AG09309 (cell line): ENCODE data around the gene NDUFC1.

Experiments used
- DNase-seq: peaks from one replicate; pipeline ENCODE4 v3.0.0-alpha.2; 2010; ENCODE audit warnings: low read depth
- H3K4me3 ChIP-seq: 2 replicates; pipeline ENCODE4 v1.5.1; 2011; ENCODE audit warnings: mild to moderate bottlenecking, low read depth, low read length, moderate library complexity; ENCODE audit not compliant: control insufficient read depth
- TF ChIP-seq, protein P1 (sequence below): IDR thresholded peaks from 2 replicates; pipeline ENCODE4 v1.5.1; 2011; ENCODE audit warnings: mild to moderate bottlenecking, low read depth, low read length, inconsistent platforms; ENCODE audit not compliant: insufficient read depth, control insufficient read depth; ENCODE audit errors: missing control alignments

Gene NDUFC1

DNA sequence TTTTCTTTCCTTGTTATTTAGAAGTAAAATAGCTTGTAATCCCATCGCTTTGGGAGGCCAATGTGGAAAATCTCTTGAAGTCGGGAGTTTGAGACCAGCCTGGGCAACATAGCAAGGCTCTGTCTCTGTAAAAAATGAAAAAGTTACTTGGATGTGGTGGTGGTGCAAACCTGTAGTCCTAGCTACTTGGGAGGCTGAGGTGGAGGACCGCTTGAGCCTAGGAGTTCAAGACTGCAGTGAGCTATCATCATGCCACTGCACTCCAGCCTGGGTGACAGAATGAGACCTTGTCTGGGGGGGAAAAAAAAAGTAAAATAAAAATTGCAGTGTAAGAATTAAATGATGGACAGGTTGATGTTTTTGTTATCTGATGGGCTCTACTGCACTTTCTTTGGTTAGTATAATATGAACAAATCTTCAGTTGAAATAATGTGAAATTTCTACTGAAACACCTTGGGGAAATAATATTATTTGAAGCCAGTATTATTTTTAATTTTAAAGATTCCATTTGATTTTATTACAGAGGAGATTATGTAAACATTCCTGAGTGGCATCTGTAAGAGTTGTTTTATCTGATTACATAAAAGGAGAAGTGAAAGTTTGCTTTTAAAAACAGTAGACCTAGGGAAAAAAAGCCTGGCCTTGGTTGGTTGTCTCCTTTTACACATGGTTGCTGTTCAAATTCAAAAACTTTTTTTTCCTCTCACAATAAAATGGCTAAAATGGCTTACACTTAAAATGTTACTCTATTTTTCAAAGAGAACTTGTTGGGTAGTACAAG lies 10.5 kb upstream of the NDUFC1 start:
- DNase-seq = no peak
- H3K4me3 ChIP-seq = no peak overlapping the region
- TF ChIP-seq, protein P1, sequence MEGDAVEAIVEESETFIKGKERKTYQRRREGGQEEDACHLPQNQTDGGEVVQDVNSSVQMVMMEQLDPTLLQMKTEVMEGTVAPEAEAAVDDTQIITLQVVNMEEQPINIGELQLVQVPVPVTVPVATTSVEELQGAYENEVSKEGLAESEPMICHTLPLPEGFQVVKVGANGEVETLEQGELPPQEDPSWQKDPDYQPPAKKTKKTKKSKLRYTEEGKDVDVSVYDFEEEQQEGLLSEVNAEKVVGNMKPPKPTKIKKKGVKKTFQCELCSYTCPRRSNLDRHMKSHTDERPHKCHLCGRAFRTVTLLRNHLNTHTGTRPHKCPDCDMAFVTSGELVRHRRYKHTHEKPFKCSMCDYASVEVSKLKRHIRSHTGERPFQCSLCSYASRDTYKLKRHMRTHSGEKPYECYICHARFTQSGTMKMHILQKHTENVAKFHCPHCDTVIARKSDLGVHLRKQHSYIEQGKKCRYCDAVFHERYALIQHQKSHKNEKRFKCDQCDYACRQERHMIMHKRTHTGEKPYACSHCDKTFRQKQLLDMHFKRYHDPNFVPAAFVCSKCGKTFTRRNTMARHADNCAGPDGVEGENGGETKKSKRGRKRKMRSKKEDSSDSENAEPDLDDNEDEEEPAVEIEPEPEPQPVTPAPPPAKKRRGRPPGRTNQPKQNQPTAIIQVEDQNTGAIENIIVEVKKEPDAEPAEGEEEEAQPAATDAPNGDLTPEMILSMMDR = no peak

DNA sequence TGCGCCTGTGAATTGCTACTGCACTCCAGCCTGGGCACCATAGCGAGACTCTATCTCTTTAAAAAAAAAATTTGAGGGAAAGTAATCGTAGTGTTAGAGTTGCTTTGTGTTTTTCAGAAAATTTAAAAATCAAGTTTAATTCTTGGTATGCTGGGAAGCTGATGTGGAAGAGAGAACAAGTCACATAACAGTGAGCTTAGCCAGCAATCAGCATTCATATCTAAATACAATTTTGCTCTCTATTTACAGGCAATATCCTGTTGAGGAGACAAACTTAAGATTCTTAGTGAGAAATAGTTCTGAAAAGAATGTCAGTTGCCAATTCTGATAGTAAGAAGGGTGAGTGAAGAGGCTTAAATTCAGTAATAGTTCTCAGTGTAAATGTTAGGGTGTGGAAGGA lies 9.6 kb upstream of the NDUFC1 start:
- H3K4me3 ChIP-seq = no peak overlapping the region
- TF ChIP-seq, protein P1 = no peak
- DNase-seq = no peak

DNA sequence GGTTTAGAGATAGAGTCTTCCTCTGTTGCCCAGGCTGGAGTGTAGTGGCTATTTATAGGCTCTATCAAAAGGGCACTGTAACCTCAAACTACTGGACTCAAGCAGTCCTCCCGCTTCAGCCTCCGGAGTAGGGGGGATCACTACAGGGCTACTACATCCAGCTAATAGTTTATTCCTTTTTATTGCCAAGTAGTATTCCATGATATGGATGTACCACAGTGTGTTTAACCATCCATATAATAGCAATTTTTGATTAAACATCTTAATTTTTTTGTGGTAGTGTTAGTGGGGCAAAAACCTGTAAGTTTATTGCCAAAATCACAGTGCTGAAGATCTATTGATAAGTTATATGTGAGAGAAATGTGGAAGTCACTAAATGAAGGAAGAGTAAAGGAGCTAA lies 2.6 kb upstream of the NDUFC1 start:
- no peak for DNase-seq
- H3K4me3 ChIP-seq = no peak overlapping the region
- TF ChIP-seq, protein P1 = no peak

DNA sequence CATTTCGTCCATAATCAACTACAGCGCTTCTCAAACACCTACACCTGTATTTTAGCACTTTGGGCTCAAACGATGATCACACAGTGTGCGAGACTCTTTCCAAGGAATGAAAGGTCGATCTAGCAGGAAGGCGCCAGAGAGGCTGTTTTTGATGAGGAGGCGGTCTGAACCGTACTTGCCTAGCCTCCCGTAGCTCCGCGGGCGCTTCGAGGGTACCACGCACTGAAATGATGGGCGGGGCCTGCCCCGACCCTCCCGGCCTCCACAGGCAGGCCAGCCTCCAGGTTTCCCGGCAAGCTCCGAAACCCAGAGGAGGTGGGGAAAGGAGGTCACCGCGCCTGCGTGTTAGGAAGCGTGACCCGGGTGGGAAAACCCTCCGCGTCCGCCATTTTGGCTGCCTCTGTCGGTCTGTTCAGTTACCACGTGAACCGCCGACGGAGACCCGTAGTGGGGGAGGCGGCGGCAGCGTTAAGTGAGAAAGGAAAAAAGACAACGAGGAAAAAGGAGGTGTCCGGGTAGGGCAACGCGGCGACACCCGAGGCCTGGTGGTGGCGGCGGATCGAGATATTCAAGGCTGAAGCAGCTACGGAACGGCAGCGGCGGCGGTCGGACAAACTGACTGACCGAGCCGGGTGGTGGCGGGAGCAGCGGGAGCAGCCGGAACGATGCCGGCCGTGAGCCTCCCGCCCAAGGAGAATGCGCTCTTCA lies 1.0 kb downstream of the NDUFC1 start, which contains the start of gene NAA15:
NAA15 (plus strand) TSS at position 393 of the 708 bp plus-strand sequence; CDS start at position 666, 273 bp downstream.
- H3K4me3 ChIP-seq = peak within 1 kb of the TSS; percentile 72
- TF ChIP-seq, protein P1 = no peak
- peak; percentile 83 for DNase-seq

DNA sequence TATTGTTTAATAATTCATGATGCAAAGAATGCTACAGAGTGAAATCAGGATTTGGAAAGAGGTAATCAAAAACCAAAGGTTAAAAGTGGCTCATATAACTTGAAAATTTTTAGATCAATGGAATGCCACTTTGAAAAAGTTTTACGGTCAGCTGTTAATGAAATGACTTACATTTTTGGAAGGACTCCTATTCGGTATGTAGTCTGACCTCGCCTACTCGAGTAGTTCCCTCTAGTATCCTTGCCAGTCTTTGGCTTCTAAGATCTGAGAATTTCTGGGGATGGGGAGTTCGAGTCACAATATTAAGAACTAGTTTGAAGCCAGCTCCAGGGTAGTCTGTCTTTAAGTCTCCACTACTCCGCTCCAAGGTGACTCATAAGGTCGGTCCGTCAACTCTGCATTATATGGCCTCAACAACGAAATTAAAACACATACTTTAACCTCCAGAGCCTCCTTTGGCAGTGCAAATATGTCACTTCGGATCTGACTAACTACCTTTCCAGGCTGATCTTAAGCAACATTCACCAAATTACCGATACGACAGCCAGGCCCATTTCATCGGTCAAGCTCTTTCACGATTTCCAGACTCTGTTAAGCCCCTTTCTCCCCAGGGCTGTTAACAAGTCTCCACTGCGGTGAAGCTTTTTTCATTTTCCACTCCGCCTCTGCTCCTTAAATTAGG lies 1.7 kb downstream of the NDUFC1 start:
- no peak for DNase-seq
- TF ChIP-seq, protein P1 = no peak
- peak overlapping the region; percentile 72 for H3K4me3 ChIP-seq

DNA sequence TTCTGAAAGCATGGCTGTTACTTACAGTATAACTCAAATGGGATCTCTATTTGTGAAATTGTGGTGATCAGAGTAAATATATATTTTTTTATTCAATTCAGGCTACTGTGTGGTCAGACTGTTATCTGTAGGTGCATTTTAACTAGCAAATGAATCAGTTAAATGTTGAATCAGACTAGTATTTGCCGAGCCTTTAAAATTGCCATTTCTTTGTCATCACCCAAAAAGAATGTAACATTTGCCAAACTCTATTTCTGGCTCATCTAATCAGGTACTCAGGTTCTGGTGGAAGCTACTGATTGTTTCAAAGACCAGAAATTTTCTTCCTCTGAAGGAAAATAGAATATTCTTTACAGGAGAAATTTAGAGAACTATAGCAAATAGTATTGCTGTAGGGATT lies 2.7 kb downstream of the NDUFC1 start:
- H3K4me3 ChIP-seq = no peak overlapping the region; the same call in 1 of the 2 replicates
- no peak for DNase-seq
- TF ChIP-seq, protein P1 = no peak
